Heart left ventricle (tissue), 13 donors: ENCODE data around the gene CNDP2.

Source experiments
- POLR2A ChIP-seq, 2 donors: fragments of 450-650 bp; IDR thresholded peaks; one replicate each; pipeline ENCODE4 v1.6.1; 2017; ENCODE audit warnings: antibody characterized with exemption in 2 of 2, mild to moderate bottlenecking in 2 of 2, moderate library complexity in 2 of 2
- TF ChIP-seq, protein P1 (sequence below), 12 donors: fragments of 200-600 bp; sonication (generic) in 4 of 12; IDR thresholded peaks; one replicate each; pipeline versions ENCODE4 v1.5.0 to v1.8.0; 2018 to 2022; ENCODE audit warnings: antibody characterized with exemption in 12 of 12, mild to moderate bottlenecking in 5 of 12
- donor health status: ischemic (EF 13 %, LVEDD 7.1; RV severe dilation, severe dysfunction).
- donor health status: DM: no; HTN: yes; CAD: no.
- donor health status: DM: no; HTN: no; CAD: no.
- donor health status: ischemic (EF 25% LVEDD 6.9; RV normal size, moderate dysfunction).
- donor health status: ischemic (EF 25% LVEDD 5.7; RV mildly dilated, moderate dysfunction).
- donor health status: ischemic (EF 35%, LVEDD 5.7; RV mildly dilated, moderate dysfunction).
- donor health status: nonischemic (EF 11% LVEDD 7.7; RV severe dilation, severe dysfunction).
- donor health status: DM: yes; HTN: yes; CAD: no.
- donor health status: PGD.
- donor health status: ischemic (EF 29% LVEDD 5.4; RV normal size, mild dysfunction).
- donor health status: nonischemic (EF 23%, LVEDD 6.1; RV moderate dilation, normal function).

DNA sequence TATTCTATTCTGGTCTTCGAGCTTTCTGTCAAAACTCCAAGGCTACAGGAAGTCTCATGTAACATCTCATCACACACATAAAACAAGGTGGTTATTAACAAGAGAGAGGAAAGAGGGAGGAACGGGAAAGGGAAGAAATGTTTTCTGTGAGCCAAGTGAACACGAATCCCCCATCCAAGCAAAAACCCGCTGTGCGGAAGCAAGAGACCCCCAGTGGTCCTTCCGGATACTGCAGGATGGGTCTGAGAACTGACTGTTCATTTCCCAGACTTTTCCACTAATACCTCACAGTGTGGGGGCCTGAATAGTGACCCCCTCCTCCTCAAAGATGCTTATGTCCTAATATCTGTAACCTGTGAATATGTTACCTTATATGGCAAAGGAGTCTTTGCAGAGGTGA, 20.0 kb upstream of the CNDP2 start:
- TF ChIP-seq, protein P1, sequence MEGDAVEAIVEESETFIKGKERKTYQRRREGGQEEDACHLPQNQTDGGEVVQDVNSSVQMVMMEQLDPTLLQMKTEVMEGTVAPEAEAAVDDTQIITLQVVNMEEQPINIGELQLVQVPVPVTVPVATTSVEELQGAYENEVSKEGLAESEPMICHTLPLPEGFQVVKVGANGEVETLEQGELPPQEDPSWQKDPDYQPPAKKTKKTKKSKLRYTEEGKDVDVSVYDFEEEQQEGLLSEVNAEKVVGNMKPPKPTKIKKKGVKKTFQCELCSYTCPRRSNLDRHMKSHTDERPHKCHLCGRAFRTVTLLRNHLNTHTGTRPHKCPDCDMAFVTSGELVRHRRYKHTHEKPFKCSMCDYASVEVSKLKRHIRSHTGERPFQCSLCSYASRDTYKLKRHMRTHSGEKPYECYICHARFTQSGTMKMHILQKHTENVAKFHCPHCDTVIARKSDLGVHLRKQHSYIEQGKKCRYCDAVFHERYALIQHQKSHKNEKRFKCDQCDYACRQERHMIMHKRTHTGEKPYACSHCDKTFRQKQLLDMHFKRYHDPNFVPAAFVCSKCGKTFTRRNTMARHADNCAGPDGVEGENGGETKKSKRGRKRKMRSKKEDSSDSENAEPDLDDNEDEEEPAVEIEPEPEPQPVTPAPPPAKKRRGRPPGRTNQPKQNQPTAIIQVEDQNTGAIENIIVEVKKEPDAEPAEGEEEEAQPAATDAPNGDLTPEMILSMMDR (IDR thresholded peaks at IDR 0.05) = peak; percentile 58 to 86 (median 78)
- TF ChIP-seq POLR2A (IDR thresholded peaks at IDR 0.05) = no peak
